Middle frontal gyrus (tissue), 1 donor: ENCODE results near the gene GDPD5.
A peak's percentile ranks its signal among the peaks of the same experiment; 100 is the strongest.

ENCODE experiments used
- DNase-seq: peaks from one replicate; pipeline ENCODE4 v3.0.0-alpha.2; 2015; ENCODE audit warnings: low spot score; ENCODE audit errors: extremely low spot score

The GDPD5 gene

GRCh38 chr11:75525433-75526191 lies at the start of gene GDPD5:
GDPD5 (minus strand) TSS chr11:75525941; CDS start chr11:75477735, 48,206 bp downstream.
- DNase-seq = peak; percentile 62

DNA sequence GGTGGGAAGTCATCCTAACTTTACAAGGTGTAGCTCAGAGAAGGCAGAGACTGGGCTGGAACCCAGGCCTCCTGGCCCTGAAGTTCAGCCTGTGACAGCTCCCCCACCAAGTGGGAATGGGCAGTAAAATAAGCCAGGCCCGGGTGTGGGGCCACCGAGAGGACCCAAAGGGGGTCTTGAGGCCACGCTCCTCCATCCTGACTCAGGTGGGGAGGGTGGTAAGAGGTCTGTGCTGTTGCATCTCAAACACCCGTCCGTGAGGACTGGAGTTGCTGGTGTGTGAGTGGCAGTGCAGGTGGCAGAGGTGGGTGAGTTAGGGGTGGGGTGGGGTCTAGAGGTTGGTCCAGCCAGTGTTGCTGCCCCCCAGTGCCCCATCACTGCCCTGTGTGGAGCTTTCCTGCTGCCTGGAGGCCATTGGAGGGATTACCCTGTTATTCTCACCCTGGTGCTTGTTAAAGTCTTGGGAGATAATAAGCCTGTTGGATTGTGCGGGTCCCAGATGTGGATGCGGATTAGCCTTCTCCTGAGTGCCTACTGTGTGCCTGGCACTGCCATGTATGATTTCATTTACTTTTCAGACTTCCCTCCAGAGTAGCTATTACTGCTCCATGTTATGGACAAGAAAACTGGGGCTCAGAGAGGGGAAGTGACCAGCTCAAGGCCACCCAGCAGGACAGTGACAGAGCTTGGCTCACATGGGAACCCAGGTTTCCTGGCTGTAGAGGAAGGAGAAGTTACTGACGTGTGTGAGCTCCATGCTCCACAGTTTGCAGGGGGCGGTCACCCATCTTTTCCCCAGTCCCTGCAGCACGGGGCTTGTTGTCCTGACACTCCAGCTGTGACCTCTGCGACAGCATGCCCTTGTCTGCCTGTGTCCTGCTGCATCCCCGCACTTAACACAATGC lies 49.2 kb upstream of the GDPD5 start:
- no peak for DNase-seq

GRCh38 chr11:75572744-75573143 lies 47.0 kb upstream of the GDPD5 start:
- no peak for DNase-seq

GRCh38 chr11:75571625-75572024 lies 45.9 kb upstream of the GDPD5 start:
- no peak for DNase-seq

- no peak for DNase-seq
Measured at GRCh38 chr11:75570559-75571139, 44.9 kb upstream of the GDPD5 start.

DNA sequence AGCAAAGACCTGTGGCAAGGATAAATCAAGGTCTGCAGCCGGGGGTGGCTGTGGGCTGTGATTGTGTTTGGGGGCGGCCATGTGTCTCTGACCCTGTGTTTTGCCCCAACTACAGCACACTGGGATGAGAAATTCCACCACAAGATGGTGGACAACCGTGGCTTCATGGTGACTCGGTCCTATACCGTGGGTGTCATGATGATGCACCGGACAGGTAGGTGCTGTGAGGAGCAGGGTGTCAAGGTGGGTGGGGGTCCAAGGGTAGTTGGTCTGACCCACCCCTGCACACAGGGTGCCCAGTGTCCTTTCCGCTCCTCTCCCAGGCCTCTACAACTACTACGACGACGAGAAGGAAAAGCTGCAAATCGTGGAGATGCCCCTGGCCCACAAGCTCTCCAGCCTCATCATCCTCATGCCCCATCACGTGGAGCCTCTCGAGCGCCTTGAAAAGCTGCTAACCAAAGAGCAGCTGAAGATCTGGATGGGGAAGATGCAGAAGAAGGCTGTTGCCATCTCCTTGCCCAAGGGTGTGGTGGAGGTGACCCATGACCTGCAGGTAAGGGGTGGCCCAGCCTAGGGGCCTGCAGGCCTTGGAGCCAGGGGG lies 43.0 kb upstream of the GDPD5 start:
- no peak for DNase-seq

- DNase-seq = no peak
Measured at GRCh38 chr11:75567971-75568370, 42.2 kb upstream of the GDPD5 start.

DNA sequence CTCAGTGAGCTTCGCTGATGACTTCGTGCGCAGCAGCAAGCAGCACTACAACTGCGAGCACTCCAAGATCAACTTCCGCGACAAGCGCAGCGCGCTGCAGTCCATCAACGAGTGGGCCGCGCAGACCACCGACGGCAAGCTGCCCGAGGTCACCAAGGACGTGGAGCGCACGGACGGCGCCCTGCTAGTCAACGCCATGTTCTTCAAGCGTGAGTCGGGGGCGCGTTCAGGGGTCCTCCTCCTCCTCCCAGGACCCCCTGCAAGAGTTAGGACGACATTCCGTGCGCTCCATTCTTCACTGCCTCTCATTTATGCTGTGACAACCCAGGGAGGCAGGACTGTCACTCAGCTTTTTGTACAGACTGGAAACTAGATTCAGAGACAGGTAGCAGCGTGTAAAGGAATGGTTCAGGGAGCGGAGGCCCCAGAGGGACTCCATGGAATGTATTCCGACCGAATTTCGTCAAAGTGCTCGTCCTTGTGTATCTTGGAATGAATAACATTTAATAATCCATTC lies 41.1 kb upstream of the GDPD5 start:
- no peak for DNase-seq

DNA sequence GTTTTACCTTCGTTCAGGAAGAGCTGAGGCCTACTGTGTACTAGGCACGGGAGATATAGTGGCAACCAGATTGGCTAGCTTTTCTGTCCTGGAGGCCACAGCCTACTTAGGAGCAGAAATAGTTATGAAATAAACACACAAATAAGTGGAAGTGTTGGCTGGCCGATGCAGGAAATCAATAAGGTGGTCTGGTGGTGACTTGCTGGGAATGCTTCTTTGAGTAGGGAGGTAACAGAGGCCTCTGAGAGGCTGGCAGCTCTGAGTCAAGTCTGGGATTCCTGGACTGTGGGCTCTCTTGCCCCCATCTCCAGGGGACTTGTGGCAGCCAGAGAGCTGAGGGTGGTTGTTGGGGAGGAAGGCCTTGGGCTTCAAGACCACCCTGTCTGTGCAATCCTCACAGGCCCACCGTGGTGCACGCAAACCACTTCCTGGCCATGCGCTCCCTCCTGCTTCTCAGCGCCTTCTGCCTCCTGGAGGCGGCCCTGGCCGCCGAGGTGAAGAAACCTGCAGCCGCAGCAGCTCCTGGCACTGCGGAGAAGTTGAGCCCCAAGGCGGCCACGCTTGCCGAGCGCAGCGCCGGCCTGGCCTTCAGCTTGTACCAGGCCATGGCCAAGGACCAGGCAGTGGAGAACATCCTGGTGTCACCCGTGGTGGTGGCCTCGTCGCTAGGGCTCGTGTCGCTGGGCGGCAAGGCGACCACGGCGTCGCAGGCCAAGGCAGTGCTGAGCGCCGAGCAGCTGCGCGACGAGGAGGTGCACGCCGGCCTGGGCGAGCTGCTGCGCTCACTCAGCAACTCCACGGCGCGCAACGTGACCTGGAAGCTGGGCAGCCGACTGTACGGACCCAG lies 40.4 kb upstream of the GDPD5 start:
- DNase-seq = no peak

DNA sequence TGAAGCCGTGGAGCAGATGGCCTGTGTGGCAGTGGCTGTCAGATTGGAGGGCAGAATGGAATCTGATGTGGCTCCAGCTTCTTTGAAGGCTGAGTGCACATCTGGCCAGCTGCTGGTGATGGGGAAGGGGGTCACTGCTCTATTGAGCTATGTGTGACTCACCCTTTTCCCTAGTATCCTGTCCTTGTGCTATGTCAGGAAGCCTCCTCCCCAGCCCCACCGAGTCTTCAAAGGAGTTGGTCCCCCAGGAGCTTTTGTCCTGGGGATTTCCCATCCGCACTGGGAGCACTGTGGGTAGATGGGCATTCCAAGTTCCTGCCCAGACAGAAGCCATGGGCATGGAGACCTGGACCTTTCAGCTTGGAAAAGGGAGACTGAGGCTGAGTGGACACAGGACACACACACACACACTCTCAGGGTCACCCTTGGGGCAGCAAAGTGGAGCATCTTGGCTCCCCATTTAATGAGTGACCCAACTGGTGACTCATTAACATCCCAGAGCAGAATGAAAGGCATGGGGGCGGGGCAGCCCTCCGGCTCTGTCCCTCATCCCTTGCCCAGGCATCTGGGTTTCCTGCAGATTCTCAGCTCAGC lies 39.6 kb upstream of the GDPD5 start:
- no peak for DNase-seq

- no peak for DNase-seq
Measured at GRCh38 chr11:75563978-75564552, 38.3 kb upstream of the GDPD5 start.

GRCh38 chr11:75563501-75563977 lies 37.8 kb upstream of the GDPD5 start:
- no peak for DNase-seq

DNA sequence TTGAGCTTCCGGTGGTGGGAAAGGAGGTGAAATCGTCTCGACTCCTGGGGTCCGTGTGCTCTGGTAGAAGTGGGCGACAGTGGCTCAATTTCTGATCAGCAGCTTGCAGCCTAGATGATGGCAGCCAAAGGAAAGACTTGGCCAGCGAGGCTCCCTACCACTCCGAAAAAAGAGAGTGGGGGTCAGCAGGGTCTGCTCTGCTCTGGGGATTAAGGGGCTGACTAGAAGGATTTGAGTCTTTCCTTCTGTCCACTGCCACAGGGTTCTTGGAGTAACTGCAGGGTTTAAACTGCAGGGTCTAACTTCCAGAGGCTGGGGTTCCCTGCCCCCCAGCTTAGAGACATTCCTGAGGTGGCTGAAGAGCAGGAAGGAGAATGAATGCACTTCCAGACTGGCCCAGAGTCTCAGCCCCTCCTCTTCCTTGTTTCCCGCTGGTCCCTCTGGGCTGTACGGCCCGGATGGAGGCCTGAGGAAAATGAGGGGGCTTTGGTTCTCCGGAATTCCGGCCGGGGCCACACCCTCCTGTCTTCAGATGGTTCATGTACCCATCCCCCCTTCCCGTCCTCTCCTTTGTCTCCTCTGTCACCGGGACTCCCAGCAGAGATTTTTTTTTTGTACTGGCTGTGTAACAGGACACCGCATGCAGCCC lies 37.2 kb upstream of the GDPD5 start:
- no peak for DNase-seq

- DNase-seq = peak; percentile 18
Measured at GRCh38 chr11:75562048-75562835, 36.5 kb upstream of the GDPD5 start, which contains the start of gene SERPINH1. SERPINH1 (plus strand) TSS chr11:75562253; CDS start chr11:75566350, 4,097 bp downstream.

GRCh38 chr11:75561426-75562047 lies 35.8 kb upstream of the GDPD5 start:
- no peak for DNase-seq

GRCh38 chr11:75560644-75561043 lies 34.9 kb upstream of the GDPD5 start:
- no peak for DNase-seq

DNA sequence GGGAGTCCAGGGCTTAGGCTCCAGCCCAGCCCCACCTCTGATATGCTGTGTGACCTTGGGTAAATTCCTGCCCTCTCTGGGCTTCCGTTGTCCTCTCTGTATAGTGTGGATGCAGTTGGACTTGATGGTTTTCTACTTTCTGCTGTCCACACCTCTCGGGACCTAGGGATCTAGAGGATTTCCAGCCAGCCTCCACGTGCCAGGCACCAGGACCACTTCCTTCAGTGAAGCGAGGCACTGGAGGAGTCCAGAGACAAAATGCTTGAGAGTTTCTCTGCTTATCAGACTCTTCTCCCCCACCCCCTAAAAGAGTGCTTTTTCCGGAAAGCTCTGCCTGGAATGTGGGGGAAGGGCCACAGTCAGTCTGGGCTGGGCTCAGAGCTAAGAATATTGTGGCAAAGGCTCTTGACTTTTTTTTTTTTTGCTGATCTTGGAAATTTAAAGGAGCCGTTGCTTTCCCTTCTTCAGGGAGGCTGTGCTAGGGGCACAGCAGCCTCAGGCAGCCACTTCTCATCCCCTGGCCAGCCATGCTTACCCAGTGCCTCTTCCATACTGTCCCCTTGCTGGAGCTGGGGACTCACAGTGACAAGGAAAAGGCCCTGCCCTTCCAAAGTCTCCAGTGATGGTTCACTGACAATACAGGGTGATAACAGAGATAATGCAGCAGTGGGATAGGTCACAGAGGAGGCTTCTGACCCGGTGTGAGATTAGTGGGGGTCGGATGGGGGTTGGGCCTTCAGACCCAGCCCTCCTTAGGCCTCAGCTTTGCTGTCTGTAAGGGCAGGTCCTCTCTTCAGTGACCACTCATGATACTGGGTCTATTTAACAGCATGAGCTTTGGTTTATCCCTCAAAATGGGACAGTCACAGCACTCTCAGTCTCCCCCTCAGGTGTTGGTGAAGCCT lies 33.5 kb upstream of the GDPD5 start:
- DNase-seq = no peak
